ENCODE measurements around the gene RTN4RL2.

GRCh38 chr11:57476047-57476756, 15.9 kb downstream of the RTN4RL2 start:
- TF ChIP-seq CTCF (IDR thresholded peaks at IDR 0.05) (no peak), POLR2AphosphoS5 (IDR thresholded peaks at IDR 0.05) (no peak), POLR2A (IDR thresholded peaks at IDR 0.05) (no peak)
